Astrocyte of the hippocampus (primary cell): Measurements from ENCODE around the gene CBLC.

Experiments used
- DNase-seq: peaks from one replicate; pipeline ENCODE4 v3.0.0; 2011; ENCODE audit warnings: low read depth, low spot score

Gene CBLC

DNA sequence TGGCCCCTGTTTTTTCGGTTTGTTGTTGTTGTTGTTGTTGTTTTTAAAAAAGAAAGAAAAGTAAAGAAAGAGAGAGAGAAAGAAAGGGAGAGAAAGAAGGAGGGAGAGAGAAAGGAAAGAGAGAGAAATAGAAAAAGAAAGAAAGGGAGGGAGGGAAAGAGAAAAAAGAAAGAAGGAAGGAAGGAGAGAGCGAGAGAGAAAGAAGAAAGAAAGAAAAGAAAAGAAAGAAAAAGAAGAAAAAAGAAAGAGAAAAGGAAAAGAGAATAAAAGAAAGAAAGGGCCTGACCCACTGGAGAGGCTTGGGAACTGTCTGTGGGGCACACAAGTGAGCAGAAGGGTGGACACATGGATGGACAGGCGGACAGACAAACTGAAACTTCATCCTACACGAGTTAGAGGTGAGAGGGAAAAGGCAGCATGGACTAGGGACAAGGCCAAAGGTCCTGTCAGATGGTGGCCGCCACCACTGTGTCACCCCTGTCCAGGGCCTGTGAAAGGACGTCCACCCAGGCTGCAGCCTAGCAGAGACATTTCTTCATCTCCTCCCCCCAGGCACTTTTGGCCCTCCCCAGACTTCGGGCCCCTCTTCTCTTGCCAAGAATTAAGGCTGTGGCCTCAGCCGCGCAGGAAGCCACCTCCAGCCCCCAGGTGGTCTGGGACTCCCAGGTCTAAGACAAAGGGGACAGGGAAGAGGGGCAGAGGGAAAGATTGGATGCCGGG lies 22.1 kb downstream of the CBLC start:
- DNase-seq = no peak

DNA sequence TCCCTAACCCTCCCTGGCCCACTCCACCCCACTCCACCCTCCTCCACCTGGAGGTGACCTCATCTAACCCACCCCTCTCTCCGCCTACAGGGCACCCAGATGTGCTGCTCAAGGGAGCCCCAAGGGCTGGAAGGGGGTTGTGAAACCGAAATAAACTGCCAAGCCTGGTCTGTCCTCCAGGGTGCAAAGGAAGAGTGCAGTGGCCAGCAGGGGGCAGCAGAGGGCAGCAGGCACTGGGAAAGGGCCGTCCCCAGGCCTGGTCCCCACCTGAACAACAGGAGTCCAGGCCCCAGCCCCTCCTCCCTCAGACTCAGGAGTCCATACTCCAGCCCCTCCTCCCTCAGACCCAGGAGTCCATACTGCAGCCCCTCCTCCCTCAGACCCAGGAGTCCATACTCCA lies 22.8 kb downstream of the CBLC start:
- peak; percentile 88 for DNase-seq

DNA sequence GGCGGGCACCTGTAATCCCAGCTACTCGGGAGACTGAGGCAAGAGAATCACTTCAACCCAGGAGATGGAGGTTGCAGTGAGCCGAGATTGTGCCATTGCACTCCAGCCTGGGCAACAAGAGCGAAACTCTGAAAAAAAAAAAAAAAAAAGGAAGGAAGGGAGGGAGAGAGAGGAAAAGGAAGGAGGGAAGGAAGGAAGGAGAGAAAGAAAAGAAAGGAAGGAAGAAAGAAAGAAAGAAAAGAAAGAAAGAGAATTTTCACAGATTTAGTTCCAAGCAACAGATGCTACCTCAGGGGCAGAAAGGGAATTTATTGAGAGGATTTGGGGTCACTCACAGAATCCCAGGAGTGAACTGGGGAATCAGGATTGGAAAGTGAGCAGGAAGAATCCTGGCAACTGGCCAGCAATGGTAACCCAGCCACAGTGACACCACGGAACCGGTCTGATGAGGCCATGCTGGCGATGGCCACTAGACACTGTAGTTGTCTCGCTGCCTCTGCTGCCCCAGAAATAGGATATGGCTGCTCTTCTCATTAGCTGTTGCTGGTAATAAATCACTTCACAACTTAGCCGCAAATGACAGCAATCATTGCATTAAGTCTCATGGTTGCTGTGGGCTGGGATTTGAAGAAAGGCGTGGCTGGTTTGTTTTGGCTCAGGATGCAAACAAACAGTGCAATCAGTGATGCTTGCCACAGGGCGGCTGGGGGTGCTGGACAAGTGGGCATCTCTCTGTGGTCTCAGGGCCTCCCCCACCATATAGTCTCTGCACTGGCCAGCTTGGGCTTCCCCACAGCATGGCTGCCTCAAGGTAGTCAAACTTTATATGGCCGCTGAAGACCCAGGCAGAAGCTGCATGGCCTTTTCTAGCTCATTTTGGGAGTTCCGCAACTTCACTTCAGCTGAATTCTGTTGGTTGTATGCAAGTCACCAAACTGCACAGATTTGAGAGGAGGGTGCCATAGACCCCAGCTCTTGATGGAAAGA lies 26.0 kb downstream of the CBLC start:
- DNase-seq = no peak

DNA sequence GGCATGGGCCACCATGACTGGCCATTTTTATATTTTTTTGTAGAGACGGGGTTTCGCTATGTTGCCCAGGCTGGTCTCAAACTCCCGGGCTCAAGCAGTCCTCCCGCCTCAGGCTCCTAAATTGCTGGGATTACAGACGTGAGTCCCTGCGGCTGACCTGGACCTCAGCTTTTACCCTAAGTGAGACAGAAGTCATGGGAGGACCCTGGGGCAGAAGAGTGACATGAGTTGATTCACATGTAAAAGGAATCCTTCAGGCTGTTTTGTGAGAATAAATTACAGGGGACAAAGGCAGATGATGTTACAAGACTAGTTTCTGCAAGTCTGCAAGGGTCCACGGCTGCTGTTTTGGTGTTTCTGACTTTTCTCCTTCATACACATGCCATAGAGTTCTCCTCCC lies 28.6 kb downstream of the CBLC start:
- no peak for DNase-seq

DNA sequence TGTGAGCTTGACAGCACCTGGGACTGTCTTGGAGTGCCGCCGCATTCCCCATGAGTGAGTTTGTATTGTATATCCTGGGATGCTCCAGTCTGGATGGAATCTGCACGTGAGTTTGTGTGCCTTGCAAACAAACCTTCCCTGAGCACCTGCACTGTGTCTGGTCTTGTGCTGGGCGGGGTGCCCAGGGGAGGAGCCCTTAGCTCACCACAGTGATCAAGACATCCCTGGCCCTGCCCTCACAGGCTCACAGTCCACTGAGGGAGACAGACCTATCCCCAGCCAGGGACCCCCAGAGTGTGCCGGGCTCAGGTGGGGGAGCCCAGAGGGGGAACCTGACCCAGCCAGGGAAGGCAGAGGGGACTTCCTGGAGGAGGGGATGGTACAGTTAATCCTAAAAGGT lies 29.5 kb downstream of the CBLC start:
- no peak for DNase-seq

DNA sequence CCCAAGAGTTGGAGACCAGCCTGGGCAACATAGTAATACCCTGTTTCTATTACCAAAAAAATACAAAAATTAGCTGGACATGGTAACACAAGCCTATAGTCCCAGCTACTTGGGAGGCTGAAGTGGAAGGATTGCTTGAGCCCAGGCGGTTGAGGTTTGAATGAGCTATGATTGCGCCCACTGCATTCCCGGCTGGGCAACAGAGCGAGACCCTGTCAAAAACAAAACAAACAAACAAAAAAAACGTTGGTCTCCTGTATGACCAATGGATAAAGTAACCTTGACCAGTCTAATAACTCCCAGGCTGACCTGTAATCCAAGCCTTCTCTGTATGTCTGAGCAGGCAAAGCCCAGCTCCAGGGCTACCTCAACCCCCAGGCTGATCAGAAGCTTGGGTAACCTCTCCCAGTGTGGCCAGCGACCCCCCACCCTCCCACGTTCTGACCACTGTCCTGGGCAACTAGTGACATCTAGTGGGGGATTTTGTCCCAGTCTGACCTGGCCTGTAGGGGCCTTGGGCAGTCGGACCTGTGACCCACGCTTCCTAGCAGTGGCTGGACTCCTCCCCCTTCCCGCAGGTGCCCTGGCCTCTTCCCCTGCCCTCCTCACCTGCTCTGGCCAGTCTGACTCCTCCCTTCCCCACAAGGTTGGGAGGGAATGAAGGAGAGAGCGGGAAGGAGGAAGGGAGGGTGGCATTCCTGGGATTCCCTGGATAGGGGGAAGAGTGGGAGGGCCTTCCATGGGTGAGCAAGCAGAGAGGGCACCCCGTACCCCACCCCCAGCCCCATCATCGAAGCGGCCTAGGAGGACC lies 30.2 kb downstream of the CBLC start:
- peak; percentile 78 for DNase-seq

DNA sequence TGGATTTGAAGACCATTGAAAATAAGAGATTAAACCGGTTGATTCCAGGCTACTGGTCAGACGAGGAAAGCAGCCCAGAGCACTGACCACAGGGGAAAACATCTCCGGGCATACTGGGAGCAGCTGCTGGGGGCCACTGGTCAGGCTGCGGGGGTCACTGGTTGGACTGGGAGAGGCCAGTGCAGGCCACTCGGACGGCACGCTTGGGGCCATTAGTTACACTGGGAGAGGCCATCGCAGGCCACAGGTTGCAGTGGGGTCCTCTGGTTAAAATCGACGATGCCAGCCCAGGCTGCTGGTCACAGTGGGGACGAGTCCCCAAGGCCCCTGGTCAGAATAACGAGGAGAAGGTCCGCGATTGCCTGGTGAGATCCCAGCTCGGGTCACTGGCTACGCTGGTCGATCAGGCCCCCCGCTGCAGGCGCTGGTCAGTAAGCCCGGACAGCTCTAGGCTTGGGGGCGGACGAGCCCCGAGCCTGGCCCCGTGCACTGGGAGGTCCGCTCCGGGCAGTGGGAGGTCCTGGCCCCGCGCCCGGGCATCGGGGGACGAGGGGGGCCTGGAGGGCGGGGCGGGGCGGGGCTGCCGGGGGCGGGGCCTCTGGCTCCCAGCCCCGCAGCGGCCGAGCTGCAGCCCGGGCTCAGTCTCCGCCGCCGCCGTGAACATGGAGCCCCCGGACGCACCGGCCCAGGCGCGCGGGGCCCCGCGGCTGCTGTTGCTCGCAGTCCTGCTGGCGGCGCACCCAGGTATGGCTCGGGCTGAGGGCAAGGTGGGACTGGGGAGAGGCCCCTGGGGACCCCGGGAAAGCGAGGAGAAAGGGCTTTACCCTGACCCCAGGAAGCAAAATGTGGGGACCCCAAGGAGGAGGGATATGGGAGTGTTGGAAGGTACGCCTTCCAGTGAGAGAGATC lies 31.0 kb downstream of the CBLC start, which contains the start of gene BCAM:
BCAM (plus strand) TSS at position 641 of the 909 bp plus-strand sequence; CDS start at position 663, 22 bp downstream.
- DNase-seq = peak; percentile 91

DNA sequence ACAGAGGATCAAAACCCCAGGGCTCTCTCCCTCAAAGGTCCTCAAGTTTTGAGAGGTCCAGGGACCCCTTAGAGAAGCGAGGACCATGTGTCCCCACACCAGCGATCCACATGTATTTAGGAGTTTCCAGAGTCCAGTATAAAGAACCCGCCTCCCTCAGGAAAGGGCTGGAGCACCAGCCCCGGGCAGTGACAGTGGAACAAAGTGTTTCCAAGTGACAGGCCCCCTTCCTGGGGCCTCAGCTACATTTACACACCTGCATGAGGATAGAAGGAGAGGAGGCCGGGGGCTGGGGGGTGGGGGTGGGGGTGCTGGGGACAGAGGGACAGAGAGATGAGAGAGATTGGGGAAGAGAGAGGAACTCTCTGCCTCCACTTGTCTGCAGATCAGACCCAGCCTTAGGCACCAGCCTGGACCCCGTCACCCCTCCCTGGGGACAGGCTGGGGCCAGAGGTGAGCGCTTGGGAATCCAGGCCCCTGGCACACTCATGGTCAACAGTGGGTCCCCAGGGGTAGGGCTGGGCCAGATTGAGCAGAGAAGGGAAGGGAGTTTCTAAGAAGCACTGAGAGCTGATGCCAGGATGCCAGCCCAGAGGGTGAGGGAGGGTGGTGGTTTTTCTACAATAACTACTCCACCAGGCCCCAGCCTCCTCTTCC lies 32.0 kb downstream of the CBLC start:
- no peak for DNase-seq

DNA sequence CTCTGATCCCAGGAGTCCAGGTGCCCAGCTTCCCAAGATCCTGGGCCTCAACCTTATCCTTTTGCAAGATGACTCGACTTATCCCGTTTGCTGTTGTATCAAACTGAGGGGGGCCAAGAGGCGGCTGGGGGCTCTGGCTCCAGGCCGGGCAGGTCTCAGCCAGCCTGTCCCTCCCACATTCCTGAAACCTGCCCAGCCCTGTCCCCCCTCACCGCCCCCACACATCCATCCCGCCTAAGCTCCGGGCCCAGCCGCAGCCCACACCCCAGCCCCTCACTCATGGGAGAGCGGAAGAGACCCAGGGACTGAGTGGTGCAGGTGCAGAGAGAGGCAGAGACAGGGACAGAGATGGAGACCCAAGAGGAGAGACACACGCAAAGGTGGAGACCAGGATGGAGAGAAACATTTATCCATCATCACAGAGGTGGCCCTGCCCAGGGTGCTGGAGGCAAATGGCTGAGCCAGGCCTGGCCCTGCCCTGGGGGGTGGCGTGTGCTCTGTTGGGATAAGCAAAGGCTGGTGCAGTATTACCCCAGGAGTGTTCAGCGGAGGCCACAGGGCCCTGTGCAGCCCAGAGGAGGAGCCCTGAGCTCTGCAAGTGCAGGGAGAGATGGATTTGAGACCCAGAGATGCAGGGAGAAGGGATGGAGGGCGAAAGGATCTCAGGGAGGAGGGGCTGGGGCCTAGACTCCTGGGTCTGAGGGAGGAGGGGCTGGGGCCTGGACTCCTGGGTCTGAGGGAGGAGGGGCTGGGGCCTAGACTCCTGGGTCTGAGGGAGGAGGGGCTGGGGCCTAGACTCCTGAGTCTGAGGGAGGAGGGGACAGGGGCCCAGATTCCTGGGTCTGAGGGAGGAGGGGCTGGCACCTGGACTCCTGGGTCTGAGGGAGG lies 32.8 kb downstream of the CBLC start:
- DNase-seq = no peak

DNA sequence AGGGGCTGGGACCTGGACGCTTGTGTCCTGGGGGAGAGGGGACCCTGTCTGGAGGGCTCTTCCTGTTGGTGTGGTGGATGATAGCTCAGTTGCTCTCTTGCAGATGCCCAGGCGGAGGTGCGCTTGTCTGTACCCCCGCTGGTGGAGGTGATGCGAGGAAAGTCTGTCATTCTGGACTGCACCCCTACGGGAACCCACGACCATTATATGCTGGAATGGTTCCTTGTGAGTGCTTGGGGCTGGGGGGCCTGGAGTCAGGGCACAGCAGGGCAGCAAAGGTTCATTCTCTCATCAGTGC lies 33.4 kb downstream of the CBLC start:
- DNase-seq = no peak

DNA sequence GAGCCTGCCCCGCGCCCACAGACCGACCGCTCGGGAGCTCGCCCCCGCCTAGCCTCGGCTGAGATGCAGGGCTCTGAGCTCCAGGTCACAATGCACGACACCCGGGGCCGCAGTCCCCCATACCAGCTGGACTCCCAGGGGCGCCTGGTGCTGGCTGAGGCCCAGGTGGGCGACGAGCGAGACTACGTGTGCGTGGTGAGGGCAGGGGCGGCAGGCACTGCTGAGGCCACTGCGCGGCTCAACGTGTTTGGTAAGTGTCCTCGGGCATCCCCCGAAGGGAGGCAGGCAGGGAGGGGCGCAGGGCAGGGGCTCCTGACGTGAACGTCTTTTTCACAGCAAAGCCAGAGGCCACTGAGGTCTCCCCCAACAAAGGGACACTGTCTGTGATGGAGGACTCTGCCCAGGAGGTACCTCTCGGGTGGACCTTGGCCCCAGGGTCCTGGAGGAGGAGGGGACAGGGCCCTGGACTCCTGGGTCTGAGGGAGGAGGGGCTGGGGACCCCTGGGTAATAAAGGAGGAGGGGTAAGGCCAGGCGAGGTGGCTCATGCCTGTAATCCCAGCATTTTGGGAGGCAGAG lies 34.5 kb downstream of the CBLC start:
- DNase-seq = no peak

DNA sequence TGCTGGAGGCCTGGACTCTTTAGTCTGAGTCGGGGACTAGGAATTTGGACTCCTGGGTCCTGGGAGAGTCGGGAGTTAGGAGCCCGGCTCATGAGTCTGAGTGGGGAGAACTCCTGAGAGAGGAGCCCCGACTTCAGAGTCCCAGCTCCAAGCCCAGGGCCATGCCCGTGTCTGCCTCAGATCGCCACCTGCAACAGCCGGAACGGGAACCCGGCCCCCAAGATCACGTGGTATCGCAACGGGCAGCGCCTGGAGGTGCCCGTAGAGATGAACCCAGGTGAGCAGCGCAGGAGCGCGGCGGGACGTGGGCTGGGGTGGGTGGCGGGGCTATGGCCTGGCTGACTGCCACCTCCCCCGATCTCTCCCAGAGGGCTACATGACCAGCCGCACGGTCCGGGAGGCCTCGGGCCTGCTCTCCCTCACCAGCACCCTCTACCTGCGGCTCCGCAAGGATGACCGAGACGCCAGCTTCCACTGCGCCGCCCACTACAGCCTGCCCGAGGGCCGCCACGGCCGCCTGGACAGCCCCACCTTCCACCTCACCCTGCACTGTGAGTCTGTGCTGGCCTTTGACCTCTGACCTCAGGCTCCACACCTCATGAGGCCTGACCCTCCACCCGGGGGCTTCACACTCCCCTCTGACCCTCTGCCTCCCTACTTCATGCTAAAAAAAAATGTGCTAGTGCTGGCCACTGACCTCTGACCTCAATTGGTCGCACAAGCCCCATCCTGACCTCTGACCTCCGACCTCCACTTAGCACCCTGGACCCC lies 35.6 kb downstream of the CBLC start:
- DNase-seq = no peak

DNA sequence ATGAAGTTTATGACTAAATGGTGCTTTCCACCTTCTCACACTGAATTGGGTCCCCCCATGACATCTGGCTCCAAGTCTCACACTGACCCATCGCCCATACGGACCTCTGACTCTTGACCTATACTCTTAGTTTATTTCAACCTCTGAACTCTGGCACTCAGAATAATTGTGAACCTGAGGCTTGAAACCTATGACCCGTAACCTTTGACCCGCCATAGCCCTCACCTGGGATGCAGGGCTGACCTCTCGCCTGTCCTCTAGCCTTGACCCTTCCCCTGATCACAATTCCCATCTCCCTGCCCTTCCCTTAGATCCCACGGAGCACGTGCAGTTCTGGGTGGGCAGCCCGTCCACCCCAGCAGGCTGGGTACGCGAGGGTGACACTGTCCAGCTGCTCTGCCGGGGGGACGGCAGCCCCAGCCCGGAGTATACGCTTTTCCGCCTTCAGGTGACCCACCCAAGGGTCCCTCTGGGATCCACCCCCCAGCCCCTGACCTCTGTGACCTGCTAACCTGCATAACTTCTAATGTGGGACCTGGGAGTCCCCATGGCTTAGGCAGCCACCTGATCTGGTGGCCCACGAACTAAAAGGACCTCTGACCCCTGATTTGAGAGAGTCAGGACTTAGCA lies 36.3 kb downstream of the CBLC start:
- no peak for DNase-seq

DNA sequence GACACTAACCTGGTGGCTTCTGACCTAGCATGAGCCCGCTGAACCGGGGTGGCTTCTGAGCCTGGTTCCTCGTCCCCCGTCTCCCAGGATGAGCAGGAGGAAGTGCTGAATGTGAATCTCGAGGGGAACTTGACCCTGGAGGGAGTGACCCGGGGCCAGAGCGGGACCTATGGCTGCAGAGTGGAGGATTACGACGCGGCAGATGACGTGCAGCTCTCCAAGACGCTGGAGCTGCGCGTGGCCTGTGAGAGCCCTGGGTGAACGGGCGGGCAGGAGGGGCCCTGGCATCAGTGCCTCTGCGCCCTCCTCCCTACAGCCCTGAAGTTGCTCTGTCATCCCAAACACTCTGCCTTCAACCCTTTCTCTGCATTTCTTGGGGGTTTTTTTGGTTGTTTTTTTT lies 36.8 kb downstream of the CBLC start:
- DNase-seq = no peak

DNA sequence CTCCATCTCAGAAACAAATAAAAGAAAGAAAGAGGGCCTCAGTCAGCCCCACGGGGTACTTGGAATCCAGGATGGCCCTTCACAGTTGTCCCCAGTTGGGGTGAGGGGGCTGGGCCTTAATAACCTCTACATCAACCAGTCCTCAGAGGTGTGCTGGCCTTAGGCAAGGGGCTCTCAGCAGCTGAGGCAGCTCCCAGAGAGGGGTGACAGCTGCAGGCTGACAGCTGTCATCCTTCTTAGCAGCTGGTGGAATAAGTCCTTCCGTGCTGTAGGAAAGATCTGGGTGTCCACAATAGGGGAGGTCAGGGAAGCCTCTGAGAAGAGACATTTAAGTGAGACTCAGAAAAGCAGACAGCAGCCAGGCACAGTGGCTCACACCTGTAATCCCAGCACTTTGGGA lies 38.6 kb downstream of the CBLC start:
- DNase-seq = no peak

DNA sequence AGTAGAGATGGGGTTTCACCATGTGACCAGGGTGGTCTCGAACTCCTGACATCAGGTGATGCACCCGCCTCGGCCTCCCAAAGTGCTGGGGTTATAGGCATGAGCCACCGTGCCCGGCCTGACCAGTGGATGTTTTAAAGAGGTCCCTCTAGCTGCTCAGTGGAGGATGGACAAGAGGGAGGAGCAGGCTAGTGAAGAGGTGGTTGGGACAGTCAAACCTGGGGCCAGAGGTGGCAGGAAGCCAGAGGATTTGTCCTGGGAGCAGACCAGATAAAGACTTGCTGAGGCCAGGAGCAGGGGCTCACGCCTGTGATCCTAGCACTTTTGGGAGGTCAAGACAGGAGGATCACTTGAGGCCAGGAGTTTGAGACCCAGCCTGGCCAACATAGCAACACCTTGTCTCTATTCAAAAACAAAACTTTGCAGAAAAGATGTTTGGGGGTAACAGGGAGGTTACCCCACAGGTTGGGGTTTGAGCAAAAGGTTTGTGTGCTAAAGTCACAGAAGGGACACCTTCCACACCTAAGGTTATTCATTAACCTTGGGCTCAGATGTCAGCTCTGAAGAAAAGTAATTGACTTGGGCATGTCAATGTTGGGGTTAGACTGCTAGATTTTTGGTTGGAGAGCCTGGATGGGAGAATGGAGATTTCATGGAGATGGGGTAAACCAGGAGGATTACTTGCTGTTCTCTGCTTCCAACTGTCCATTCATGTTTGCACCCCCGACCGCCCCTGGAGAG lies 40.2 kb downstream of the CBLC start:
- DNase-seq = no peak

DNA sequence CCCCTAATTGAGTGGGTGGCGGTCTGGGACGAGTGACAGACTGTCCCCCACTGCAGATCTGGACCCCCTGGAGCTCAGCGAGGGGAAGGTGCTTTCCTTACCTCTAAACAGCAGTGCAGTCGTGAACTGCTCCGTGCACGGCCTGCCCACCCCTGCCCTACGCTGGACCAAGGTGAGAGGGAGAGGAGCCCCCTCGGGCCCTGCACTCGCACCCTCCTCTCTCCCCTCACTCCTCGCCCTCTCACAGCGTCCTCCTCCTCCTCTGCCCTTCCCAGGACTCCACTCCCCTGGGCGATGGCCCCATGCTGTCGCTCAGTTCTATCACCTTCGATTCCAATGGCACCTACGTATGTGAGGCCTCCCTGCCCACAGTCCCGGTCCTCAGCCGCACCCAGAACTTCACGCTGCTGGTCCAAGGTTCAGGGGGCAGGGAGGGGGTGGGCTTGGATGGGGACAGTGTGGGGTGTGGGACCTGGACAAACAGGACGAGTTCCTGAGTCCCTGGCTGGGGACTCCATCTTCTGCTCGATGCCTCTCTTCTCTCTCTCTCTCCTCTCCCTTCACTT lies 40.9 kb downstream of the CBLC start:
- DNase-seq = no peak
